Caco-2 (cell line): ENCODE data around the gene PNLIP. TPM values are rescaled to one million over a fixed set of nuclear protein-coding genes. Genes with fewer than 3 reads are reported as not detected.

Experiments used
- BruUV-seq: library from RNA; stranded (reverse); fragments of 400-500 nt; replicated peaks from 2 replicates; lab custom pipeline; 2021; lab: Mats Ljungman, UMichigan
- CTCF ChIA-PET: fragments of 300-600 bp; sonication (Branson Sonifier 250); formaldehyde crosslinking; loops from one replicate; lab custom pipeline; 2022; ENCODE audit warnings: antibody characterized with exemption; lab: Charles Lee
- POLR2A ChIA-PET: fragments of 300-600 bp; sonication (Branson Sonifier 250); formaldehyde crosslinking; loops from one replicate; lab custom pipeline; 2022; ENCODE audit warnings: antibody characterized with exemption; lab: Charles Lee
- DNase-seq, 2 experiments: peaks; one replicate each; pipeline versions ENCODE4 v3.0.0 to v3.0.0-alpha.2; 2020 to 2022
- H3K27me3 ChIP-seq: replicated peaks from 2 replicates; pipeline ENCODE4 v1.6.0; 2011; ENCODE audit warnings: low read length; ENCODE audit not compliant: control insufficient read depth, insufficient read depth
- H3K36me3 ChIP-seq: 2 replicates; pipeline ENCODE4 v1.5.1; 2011; ENCODE audit warnings: low read length; ENCODE audit not compliant: control insufficient read depth, insufficient read depth
- H3K4me1 ChIP-seq: fragments of 250-450 bp; sonication (Bioruptor Pico); 2 replicates; pipeline ENCODE4 v1.5.1; 2020; ENCODE audit warnings: mild to moderate bottlenecking
- H3K4me3 ChIP-seq: 2 replicates; pipeline ENCODE4 v1.5.1; 2011; ENCODE audit warnings: low read depth, mild to moderate bottlenecking, control low read depth, low read length
- H3K9me3 ChIP-seq: fragments of 250-450 bp; sonication (Bioruptor Pico); 2 replicates; pipeline ENCODE4 v1.5.1; 2020; ENCODE audit warnings: mild to moderate bottlenecking, moderate library complexity
- H3K27ac Mint-ChIP-seq: one replicate; pipeline ENCODE4 v1.8.0; 2022; ENCODE audit warnings: mixed read lengths; ENCODE audit not compliant: unreplicated experiment
- H3K27me3 Mint-ChIP-seq: one replicate; pipeline ENCODE4 v1.8.0; 2022; ENCODE audit warnings: mixed read lengths; ENCODE audit not compliant: insufficient read depth, unreplicated experiment
- H3K36me3 Mint-ChIP-seq: one replicate; pipeline ENCODE4 v1.8.0; 2022; ENCODE audit warnings: mild to moderate bottlenecking, mixed read lengths; ENCODE audit not compliant: insufficient read depth, unreplicated experiment
- H3K4me1 Mint-ChIP-seq: one replicate; pipeline ENCODE4 v1.8.0; 2022; ENCODE audit warnings: low read depth, mixed read lengths; ENCODE audit not compliant: unreplicated experiment
- H3K4me3 Mint-ChIP-seq: one replicate; pipeline ENCODE4 v1.8.0; 2022; ENCODE audit warnings: mild to moderate bottlenecking, moderate library complexity, mixed read lengths; ENCODE audit not compliant: unreplicated experiment
- H3K9me3 Mint-ChIP-seq: one replicate; pipeline ENCODE4 v1.8.0; 2022; ENCODE audit warnings: mixed read lengths; ENCODE audit not compliant: unreplicated experiment
- intact Hi-C: fragments of 100-400 bp; cut with micrococcal nuclease; formaldehyde crosslinking; loops from one replicate; pipeline ENCODE4 v1.10.0; 2022; ENCODE audit not compliant: unreplicated experiment
- total RNA-seq: library from RNA; stranded (reverse); gene quantifications from 2 replicates; pipeline ENCODE4 v1.2.3, GENCODE V29; 2022
- TF ChIP-seq, protein P1 (sequence below), 2 experiments: fragments of 200-600 bp in 1 of 2; IDR thresholded peaks; 1 replicate in 1 of 2; 2 replicates in 1 of 2; pipeline versions ENCODE4 v1.5.1 to v1.8.0; 2011 to 2022; ENCODE audit warnings: antibody characterized with exemption in 1 of 2, control low read depth in 1 of 2, inconsistent platforms in 1 of 2, low read depth in 1 of 2, low read length in 1 of 2, mild to moderate bottlenecking in 1 of 2, moderate library complexity in 1 of 2; ENCODE audit not compliant: insufficient read depth in 1 of 2, severe bottlenecking in 1 of 2, unreplicated experiment in 1 of 2

The PNLIP gene
- total RNA-seq, 1 experiment from 2014 or later, result not detected

DNA sequence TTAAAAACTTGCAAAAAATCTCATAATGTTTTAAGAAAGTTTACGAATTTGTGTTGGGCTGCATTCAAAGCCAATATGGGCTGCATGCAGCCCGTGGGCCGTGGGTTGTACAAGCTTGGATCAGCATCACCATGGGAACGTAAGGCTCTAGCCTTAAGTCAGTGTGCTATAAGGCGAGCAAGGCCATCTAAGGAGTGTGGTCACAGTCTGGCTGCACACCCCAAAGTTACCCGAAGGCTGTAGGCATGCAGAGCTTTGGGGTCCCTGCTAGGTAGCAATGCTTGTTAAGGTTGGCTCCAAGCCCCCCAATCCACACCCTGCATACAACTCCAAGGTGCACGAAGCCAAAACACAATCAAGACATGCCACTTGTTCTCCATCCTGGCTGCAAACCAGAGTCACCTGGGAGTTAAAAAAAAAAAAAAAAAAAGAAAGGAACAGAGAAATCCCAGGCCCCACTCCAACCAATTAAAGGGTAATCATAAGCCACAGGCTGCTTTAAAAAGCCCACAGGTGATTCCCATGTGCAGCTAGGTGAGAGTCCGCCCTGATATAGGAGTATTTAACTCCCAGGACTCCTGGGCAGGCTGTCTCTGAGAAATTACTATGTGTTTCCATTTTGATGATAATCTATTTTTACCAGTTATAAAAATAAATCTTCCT lies 66.5 kb downstream of the PNLIP start:
- no peaks in the 10 kb centered on the region for H3K27me3 ChIP-seq
- TF ChIP-seq, protein P1, sequence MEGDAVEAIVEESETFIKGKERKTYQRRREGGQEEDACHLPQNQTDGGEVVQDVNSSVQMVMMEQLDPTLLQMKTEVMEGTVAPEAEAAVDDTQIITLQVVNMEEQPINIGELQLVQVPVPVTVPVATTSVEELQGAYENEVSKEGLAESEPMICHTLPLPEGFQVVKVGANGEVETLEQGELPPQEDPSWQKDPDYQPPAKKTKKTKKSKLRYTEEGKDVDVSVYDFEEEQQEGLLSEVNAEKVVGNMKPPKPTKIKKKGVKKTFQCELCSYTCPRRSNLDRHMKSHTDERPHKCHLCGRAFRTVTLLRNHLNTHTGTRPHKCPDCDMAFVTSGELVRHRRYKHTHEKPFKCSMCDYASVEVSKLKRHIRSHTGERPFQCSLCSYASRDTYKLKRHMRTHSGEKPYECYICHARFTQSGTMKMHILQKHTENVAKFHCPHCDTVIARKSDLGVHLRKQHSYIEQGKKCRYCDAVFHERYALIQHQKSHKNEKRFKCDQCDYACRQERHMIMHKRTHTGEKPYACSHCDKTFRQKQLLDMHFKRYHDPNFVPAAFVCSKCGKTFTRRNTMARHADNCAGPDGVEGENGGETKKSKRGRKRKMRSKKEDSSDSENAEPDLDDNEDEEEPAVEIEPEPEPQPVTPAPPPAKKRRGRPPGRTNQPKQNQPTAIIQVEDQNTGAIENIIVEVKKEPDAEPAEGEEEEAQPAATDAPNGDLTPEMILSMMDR (IDR thresholded peaks at IDR 0.05; ENCODE audit: insufficient read depth in 1 of 2, low read depth in 1 of 2, low read length in 1 of 2, severe bottlenecking in 1 of 2, unreplicated experiment in 1 of 2), result no peak
- no peak overlapping the region for H3K4me3 ChIP-seq
- H3K4me1 ChIP-seq, result peaks cover 4% of the 10 kb centered on the region; the same call in 1 of the 2 replicates
- no peak for DNase-seq
- H3K27ac Mint-ChIP-seq, result no peak overlapping the region
- intact Hi-C loops, result no loop called here
- no peaks in the 10 kb centered on the region for H3K9me3 Mint-ChIP-seq
- no TSS peak for BruUV-seq
- POLR2A ChIA-PET, result no interaction called here
- no peak overlapping the region for H3K4me3 Mint-ChIP-seq
- CTCF ChIA-PET, result no interaction called here
- H3K9me3 ChIP-seq, result no peaks in the 10 kb centered on the region
- H3K27me3 Mint-ChIP-seq, result no peaks in the 10 kb centered on the region
- H3K36me3 ChIP-seq, result no peaks in the 10 kb centered on the region
- no peaks in the 10 kb centered on the region for H3K36me3 Mint-ChIP-seq
- no peaks in the 10 kb centered on the region for H3K4me1 Mint-ChIP-seq

DNA sequence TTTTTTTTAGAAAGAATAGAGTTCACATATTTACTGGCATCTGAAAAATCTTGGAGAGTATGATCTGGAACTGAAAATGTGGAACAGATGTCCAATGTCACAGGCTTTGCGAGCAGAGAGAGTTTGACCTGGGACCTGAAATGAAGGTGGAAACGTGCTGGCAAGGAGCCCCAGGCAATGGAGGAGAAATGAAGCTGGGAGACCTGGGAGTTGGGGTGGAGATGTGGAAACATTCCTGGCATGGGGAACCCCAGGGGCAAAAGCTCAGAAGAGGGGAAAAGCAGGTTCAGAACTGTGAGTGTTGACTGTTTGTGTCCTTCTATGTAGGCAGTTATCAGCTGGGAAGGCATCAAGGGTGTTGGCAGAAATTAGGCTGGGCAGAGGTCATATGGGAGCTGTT lies 67.7 kb downstream of the PNLIP start:
- Histone ChIP-seq H3K4me3 (no peak overlapping the region), H3K36me3 (no peaks in the 10 kb centered on the region), H3K9me3 (no peaks in the 10 kb centered on the region; the same call in 1 of the 2 replicates), H3K4me1 (peaks cover 4% of the 10 kb centered on the region; the same call in 1 of the 2 replicates), H3K27me3 (no peaks in the 10 kb centered on the region)
- intact Hi-C loops, result no loop called here
- H3K9me3 Mint-ChIP-seq, result no peaks in the 10 kb centered on the region
- H3K36me3 Mint-ChIP-seq, result no peaks in the 10 kb centered on the region
- H3K27ac Mint-ChIP-seq, result no peak overlapping the region
- TF ChIP-seq, protein P1 (IDR thresholded peaks at IDR 0.05; ENCODE audit: insufficient read depth in 1 of 2, low read depth in 1 of 2, low read length in 1 of 2, severe bottlenecking in 1 of 2, unreplicated experiment in 1 of 2), result no peak
- no peaks in the 10 kb centered on the region for H3K27me3 Mint-ChIP-seq
- BruUV-seq, result no TSS peak
- ChIA-PET POLR2A (no interaction called here), CTCF (no interaction called here)
- no peaks in the 10 kb centered on the region for H3K4me1 Mint-ChIP-seq
- DNase-seq, result no peak
- H3K4me3 Mint-ChIP-seq, result no peak overlapping the region

DNA sequence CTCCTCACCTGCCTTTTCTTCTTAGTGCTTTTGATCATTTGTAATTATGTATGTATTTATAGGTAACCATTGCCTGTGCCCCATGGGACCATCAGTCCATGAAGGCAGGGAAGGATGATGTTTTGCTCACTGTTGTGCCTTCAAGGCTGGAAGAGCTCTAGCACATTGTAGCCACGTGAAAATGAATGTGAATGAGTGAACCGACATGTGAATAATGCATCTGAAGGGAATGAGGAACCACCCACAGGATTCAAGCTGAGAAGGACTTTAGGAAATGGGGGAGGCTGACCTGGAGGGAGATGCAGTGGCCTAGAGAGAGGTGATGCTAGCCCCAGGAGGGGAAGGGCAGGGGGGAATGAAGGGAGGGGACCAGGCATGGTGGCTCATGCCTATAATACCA lies 69.1 kb downstream of the PNLIP start:
- H3K27me3 Mint-ChIP-seq, result no peaks in the 10 kb centered on the region
- no peaks in the 10 kb centered on the region for H3K4me1 Mint-ChIP-seq
- no TSS peak for BruUV-seq
- Histone ChIP-seq H3K9me3 (no peaks in the 10 kb centered on the region; the same call in 1 of the 2 replicates), H3K4me1 (peaks cover 6% of the 10 kb centered on the region; the same call in 1 of the 2 replicates), H3K4me3 (no peak overlapping the region), H3K36me3 (no peaks in the 10 kb centered on the region), H3K27me3 (no peaks in the 10 kb centered on the region)
- no peaks in the 10 kb centered on the region for H3K9me3 Mint-ChIP-seq
- no peaks in the 10 kb centered on the region for H3K36me3 Mint-ChIP-seq
- CTCF ChIA-PET, result no interaction called here
- intact Hi-C loops, result no loop called here
- TF ChIP-seq, protein P1 (IDR thresholded peaks at IDR 0.05; ENCODE audit: insufficient read depth in 1 of 2, low read depth in 1 of 2, low read length in 1 of 2, severe bottlenecking in 1 of 2, unreplicated experiment in 1 of 2), result no peak
- DNase-seq, result no peak
- H3K27ac Mint-ChIP-seq, result no peak overlapping the region
- POLR2A ChIA-PET, result no interaction called here
- H3K4me3 Mint-ChIP-seq, result no peak overlapping the region
